DMS 273 (cell line): ENCODE results near the gene AK9.
"Not testable (repeated sequence)": the region's sequence is repeated elsewhere in the genome, so short reads cannot be mapped to it uniquely, and the experiment has no call there.

Source experiments
- DNase-seq: peaks from one replicate; lab custom pipeline; 2025; ENCODE audit not compliant: unreplicated experiment; lab: John Stamatoyannopoulos, UW

Gene AK9

DNA sequence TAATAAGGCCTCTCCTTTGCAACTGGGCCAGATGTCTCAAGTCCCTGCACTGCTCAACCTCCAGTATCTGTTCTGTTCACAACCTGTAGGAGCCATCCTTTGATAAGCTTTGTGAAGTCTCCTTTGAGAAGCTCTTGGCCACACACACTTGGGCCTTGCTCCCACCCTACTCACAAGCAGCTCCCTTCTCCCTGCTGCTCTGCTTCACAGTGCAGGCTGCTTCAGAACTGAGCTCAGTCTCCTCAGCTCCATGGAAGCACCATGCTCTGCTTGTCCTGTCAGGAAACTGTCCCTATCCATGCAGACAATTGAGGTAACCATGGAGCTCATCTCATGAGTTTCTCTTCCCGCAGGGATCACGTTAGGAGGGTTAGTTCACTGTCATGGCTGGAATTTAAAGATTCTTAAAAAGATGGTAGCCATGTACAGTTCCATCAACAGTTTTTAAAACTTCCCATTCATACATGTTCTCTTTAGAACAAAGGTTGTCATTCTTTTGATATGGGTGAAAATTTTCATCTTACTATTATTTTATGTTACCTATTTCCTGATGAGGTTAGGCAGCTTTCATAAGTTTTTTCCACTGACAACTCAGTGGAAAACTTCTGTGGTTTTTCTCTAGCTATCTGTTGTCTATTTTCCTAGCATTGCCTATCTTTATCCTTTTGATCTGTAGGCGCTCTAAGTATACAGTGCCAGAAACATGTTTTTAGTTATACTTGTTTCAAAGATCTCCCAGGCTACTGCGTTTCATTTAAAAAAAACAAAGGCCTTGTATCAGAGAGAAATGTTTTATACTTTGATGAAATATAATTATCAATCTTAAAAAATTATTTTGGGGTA is 62.6 kb downstream of the AK9 start:
- no peak for DNase-seq

DNA sequence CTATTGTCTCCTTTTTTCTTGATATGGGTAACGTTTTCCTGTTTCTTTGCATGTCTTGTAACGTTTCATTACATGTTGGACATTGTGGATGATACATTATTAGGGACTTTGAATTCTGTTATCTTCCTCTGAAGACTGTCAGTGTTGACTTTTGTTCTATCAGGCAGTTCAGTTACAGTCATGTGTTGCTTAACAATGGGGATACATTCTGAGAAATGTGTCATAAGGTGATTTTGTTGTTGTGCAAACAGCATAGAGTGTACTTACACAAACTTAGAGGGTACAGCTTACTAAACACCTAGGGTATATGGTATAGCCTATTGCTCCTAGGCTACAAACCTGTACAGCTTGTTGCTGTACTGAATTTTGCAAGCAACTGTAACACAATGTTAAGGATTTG is 64.7 kb downstream of the AK9 start:
- no peak for DNase-seq

DNA sequence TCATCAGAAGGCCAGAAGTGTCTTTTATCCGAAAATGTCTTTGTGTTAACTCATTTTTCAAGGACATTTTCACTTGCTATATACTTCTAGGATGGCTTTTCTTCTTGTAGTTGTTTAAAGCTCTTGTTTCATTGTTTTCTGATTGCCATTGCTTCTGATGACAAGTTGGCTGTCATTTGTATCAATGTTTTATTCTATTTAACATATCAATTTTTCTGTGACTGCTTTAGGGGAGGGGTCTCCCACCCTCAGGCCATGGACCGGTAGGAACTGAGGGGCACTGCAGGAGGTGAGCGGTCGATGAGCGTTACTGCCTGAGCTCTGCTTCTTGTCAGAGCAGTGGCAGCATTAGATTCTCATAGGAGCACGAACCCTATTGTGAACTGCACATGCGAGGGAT is 65.8 kb downstream of the AK9 start:
- no peak for DNase-seq

DNA sequence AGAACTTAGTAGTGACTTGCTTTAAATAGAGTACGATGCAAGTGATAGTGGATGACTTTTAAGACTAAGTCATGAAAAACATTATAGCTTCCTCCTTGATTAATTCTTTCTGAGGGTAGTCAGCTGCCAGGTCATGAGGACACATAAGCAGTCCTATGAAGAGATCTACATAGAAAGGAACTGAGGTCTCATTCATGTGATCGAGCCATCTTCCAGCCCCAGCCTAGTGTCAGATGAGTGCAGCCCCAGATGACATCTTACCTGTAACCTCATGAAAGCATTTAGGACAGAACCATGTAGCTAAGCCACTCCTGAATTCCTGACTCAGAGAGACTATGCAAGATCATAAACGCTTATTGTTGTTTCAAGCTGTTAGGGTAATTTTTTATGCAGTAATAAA is 67.7 kb downstream of the AK9 start:
- DNase-seq: no peak

DNA sequence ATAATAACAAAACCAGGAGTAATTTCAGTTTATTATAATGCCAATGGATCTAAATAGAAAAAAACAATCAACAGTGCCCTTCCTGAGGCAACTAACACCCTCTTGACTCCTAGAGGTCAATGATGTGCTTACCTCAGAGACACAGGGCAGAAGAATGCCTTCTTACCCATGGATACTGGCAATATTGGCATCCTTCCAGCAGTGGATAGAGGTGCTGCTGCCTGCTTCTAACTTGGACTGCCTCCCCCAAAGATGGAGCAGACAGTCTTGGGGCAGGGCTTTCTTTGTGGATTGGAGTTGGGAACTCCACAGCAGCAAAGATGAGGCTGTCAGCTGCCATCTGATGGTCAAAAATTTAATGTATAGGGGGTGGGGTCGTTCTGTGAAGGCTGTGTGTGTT is 78.7 kb downstream of the AK9 start:
- DNase-seq: peak; percentile 33

DNA sequence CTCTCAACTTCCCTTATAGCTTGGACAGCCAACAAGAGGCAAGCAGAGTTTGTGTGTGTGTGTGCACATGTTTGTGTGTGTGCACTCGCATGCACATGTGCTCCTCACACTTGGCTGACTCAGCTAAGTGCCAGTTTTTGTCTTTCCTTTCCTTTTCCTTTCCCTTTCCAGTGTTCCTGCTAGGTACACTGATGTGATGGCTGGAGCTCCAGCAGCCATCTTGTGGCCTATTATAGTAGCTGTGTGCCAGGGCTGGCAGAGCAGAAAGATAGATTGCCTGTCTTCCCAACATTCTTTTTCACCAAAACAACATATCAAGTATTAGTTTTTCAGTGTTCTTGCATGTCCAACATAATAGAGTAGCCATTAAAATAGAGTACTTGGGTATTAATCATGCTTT is 79.5 kb downstream of the AK9 start:
- DNase-seq: no peak

DNA sequence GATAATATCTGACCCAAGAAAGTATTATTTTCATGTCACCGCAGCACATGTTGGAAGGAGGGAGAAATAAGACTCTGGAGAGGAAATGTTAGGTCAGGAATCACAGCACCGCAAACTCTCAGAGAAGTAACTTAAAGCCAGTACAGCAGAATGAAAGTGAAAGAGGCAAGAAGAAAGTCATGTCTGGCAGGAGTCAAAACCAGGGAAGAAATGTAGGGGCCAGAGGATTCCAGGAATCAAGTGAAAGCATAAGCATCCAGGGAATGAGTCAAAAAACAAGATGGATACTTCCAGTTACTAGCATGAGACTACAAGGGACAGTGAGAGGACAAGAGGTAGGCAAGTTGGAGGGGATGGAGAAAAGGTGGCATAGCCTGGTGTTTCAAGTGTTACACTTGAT is 80.4 kb downstream of the AK9 start:
- DNase-seq: no peak

DNA sequence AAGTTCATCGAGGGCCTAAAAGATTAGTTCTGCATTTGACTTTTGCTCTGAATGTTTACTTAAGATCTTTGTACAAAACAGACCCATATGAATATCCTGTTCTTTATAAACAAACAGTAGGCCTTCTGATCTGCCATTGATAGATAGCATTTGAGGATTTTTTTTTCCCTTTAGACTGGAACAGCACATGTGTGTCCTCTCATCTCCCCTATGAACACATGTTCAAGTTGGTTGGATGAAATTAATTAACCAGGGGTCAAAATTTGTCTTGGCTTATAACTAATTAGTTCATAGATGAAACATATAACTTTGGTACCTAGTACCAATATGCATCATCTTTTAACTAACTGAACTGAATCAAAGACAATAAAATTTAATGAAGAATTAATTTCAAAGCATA is 81.3 kb downstream of the AK9 start:
- no peak for DNase-seq

DNA sequence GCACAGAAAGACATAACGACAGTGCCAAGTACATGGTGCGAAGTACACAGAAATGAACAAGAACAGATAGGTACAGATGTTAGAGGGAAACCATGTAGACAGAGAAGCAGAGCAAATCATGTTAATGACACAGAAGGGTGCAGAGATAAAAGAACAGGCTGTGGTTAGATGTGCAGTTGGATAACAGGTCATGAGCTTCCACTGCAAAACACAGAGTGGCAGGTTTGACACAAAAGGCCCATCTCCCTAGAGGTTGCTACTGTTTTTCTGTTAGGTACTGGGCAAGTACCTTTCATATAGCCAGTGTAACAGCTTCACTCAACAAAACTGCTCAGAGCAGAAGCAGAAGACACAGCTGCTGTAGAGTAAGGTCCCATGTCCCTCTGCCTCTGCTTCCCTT is 84.6 kb downstream of the AK9 start:
- no peak for DNase-seq

DNA sequence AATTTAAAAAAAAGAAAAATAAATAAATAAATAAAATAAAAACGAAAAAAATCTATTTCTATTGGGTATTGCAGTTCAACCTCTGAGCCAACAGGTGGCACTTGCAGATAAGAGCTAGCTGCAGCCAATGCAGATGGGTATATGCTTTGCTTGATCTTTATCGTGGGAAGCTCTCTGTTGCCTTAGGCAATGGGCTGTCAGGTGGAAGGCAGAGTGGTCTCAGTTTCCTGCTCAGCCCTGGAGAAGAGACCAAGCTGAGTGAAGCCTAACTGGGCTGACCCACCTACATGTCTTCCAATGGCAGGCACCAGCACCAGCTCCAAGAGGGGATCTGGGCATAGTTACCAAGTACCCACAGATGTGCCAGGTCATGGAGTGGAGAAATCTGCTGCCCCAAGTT is 95.0 kb downstream of the AK9 start:
- peak; percentile 43 for DNase-seq

DNA sequence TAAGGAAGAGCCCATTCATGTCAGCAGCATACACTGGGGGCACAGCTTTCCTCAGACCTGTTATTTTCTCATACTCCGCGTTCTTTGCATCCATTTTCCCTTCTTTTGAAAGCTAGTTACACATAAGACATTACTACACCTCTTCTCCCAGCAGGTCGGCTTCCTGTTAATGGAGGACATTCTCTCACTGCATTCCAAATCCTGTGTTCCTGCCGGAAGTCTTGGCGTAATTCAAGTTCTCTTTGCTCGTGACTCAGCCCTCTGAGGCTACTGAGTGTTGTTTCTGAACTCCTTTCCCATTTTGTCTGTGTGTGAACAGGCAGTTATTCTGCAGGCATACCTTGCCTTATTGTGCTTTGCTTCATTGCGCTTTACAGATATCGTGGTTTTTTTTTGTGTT is 110.5 kb downstream of the AK9 start:
- DNase-seq: no peak

DNA sequence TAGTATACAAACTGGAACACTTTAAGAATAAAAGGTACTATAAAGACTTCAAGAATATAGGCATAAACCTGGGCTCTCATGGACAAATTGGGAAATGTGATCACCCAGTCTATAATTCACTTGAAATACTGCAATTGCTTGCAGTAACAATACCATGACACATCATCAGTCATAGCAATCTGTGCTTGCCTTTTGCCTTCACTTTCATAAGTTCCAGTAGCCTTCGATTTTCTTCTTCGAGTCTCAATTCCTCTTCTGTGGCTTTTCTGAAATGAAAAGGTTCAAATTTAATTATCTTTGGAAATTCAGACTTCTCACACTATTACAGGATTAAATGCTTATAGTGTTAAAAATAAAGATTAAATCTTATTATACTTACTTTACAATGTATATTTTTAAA is 111.6 kb downstream of the AK9 start:
- DNase-seq: no peak

DNA sequence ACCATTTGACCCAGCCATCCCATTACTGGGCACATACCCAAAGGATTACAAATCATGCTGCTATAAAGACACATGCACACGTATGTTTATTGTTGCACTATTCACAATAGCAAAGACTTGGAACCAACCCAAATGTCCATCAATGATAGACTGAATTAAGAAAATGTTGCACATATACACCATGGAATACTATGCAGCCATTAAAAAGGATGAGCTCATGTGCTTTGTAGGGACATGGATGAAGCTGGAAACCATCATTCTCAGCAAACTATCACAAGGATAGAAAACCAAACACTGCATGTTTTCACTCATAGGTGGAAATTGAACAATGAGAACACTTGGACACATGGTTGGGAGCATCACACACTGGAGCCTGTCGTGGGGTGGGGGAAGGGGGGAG is 121.1 kb downstream of the AK9 start:
- DNase-seq: not testable (repeated sequence)

DNA sequence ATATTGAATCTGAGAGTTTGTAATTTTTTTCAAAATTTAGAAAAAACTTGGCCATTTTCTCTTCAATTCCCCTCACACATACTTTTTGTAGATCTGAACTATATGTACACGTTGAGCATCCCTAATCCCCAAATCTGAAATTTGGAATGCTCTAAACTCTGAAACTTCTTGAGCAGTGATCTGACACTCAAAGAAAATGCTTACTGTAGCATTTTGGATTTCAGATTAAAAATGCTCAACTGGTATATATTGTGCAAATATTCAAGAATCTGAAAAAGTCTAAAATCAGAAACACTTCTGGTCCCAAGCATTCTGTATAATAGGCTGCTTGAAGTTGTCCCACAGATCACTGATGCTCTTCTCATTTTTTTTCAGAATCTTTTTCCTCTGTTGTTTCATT is 129.2 kb downstream of the AK9 start:
- DNase-seq: no peak

DNA sequence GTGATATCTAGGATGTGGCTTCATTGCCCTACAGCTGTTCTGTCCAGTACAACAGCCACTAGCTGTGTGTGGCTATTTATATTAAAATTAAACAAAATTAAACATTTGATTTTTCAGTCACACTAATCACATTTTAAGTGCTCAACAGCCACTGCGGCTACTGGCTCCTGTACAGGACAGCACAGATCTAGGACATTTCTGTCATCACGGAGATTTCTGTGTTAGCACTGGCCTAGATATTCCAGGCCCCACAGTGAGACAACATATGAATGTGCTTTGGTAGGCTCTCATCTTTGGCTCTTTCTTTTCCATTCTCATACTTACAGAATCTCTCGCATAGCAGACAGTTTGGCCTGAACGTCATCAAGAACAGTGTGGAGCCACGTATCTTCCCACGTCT is 159.6 kb downstream of the AK9 start:
- no peak for DNase-seq

DNA sequence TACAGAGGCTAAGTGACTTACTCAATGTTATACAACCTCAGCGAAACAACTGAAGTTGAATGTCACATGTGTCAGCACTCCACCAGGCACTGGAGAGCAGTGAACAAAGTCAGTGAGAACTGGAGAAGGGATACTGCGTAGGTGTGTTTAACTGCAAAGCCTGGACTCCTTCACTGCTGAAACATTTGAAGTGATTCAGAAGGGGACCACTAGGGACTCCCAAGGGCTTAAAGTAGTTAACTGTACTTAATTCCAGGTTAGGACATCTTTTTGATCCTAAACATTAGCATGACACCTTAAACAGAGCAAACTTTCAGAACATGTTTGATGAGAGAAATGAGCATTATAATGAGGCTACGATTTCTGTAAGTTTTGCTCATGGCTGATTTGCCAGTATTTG is 163.0 kb downstream of the AK9 start:
- DNase-seq: peak; percentile 63

DNA sequence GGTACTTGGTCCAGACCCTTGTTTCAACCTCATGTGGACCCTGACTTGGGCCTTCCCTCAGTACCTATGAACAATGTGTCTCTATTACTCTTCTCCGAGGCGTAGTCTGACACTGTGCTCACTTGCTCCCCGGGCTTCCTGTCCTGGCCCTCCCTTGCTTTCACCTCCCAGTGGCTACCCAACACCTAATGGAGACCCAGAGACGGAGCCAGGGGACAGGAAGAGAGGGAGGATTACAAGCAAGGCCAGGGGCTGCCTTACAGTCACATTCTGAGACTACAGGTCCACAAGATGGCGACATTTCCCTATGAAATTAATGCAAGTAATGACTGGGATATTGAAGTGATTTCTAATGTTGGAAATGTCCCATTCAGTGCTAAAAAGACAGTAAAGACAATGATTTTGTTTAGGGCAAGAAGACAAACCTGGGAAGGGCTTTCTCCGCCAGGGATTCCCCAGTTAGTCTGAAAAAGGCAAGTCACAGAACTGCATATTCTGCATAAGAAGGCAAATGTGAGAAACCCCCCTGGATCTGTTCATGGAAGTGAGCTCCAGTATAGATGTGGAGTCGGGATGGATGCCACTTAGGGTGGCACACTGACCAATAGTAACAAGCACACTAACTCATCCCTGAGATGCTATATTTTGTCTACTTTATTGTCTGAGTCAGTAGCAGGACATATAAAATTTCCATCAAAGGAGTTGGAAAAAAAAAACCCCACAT is 163.9 kb downstream of the AK9 start:
- DNase-seq: peak; percentile 87

DNA sequence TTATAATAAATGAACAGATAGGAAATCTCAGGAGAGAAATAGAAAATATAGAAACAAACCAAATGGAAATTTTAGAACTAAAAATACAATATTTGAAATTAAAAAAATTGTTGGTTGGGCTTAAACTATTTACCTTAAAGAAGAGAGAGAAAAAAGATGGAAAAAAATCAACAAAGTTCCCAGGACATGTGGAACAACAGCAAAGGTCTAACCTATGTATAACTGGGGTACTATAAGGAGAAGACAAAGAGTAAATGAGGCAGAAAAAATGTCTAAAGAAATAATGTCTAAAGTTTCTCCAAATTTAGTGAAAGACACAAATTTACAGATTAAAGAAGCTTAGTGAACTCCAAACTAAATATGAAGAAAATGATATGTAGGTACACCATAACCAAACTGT is 166.9 kb downstream of the AK9 start:
- no peak for DNase-seq

DNA sequence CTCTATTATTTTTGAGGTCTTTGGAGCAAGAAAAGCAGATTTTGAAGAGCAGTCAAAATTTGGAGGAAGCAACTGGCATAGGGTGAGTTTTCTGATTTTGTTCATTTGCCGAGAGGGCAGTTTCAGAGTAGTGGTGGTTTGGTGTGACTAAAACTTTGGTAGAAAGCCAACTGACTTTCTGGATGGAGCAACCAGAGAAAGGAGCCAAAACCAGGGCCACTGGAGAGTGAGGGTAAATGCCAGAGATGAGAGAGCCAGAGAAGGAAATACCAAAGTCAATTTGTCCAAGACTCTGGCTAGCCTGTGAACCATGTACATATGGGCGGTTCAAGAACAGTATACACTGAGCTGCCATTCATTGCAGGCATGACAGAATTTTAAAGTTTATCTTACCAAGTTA is 167.5 kb downstream of the AK9 start:
- no peak for DNase-seq

DNA sequence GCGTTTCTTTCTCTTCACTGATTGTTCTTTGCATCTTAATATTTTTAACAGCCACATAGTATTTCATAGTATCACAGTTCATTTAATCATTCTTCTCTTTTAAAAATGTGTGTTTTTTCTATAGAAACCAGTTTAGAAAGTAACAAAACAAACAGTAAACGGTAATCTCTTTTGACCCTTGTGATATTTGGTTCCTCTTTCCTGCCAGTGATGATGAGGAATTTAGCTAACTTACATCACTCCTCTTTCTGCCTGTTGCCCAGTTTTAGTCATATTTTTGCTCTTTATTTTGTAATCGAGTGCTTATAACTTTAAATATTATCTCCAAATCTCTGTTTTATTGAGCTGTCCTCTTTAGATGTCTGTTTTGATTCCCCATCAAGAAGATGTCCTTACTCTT is 169.9 kb downstream of the AK9 start:
- DNase-seq: no peak

DNA sequence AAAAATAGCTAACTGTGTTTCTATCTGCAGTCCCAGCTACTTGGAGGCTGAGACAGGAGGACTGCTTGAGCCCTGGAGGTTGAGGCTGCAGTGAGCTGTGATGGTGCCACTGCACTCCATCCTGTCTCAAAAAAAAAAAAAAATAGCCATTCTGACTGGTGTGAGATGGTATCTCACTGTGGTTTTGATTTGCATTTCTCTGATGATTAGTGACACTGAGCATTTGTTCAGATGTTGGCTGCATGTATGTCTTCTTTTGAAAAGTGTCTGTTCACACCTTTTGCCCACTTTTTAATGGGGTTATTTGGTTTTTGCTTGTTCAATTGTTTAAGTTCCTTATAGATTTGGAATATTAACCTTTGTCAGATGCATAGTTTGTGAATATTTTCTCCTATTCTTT is 171.4 kb downstream of the AK9 start:
- not testable (repeated sequence) for DNase-seq

DNA sequence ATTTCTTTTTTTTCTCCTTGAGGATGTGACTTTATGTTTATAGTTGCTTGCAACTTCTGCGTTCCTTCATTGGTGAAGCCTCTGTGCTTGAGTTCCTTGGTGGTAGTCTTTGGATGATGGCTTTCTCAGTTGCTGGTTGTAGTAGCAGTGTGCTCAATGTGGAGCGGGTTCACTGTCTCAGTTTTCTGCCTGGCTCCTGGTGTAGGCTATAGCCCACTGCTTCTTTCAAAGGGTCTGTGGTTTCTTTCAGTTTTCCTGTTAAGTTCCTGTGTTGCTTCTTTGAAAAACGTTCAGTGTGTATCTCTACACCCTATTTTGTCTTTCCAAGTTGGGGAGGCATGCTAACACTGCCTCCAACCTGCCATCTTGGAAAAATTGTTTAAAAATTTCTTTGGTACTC is 174.1 kb downstream of the AK9 start:
- DNase-seq: no peak
